Esophagus (tissue), 2 donors: ENCODE measurements around the gene PCBP3. TPM values are rescaled to one million over a fixed set of nuclear protein-coding genes. Genes with fewer than 3 reads are reported as not detected.

Experiments
- H3K27ac ChIP-seq, 2 donors: one replicate each; pipeline ENCODE4 v1.5.1; 2013; ENCODE audit warnings: low read depth in 2 of 2, mild to moderate bottlenecking in 2 of 2, inconsistent platforms in 1 of 2, low read length in 1 of 2, moderate library complexity in 1 of 2
- H3K27me3 ChIP-seq, 2 donors: one replicate each; pipeline ENCODE4 v1.6.1; 2013; ENCODE audit warnings: low read length in 2 of 2, control low read depth in 1 of 2, mild to moderate bottlenecking in 1 of 2; ENCODE audit not compliant: insufficient read depth in 2 of 2, control insufficient read depth in 1 of 2
- H3K36me3 ChIP-seq, 2 donors: one replicate each; pipeline ENCODE4 v1.6.1; 2013; ENCODE audit warnings: low read length in 1 of 2; ENCODE audit not compliant: control insufficient read depth in 2 of 2, insufficient read depth in 2 of 2
- H3K4me1 ChIP-seq, 2 donors: one replicate each; pipeline ENCODE4 v1.6.1; 2013; ENCODE audit warnings: low read length in 1 of 2; ENCODE audit not compliant: control insufficient read depth in 2 of 2, insufficient read depth in 2 of 2
- H3K4me3 ChIP-seq, 2 donors: one replicate each; pipeline ENCODE4 v1.5.1; 2013; ENCODE audit warnings: low read length in 2 of 2, mild to moderate bottlenecking in 2 of 2, low read depth in 1 of 2, moderate library complexity in 1 of 2
- H3K9me3 ChIP-seq, 2 donors: one replicate each; pipeline ENCODE4 v1.6.1; 2013; ENCODE audit warnings: mild to moderate bottlenecking in 2 of 2, low read depth in 1 of 2, low read length in 1 of 2, moderate library complexity in 1 of 2; ENCODE audit not compliant: control insufficient read depth in 2 of 2, insufficient read depth in 1 of 2
- WGBS, 2 donors: extraction: QIAGEN DNeasy Blood & Tissue Kit; methylation state at CpG; one replicate each; pipeline ENCODE4 v1.1.7; 2013; 5-methylcytosine and 5-hydroxymethylcytosine counted together
- polyA plus RNA-seq, 2 donors: library from polyadenylated mRNA; stranded (reverse); fragments of 200-250 nt; gene quantifications; one replicate each; pipeline ENCODE4 v1.2.3, GENCODE V29; 2013
- donor health status: healthy with polysubstance abuse.
- donor health status: Bipolar disorder and iron deficiency.

The PCBP3 gene
- polyA plus RNA-seq, 2 donors, result 0.24 to 0.67 TPM

- peaks cover 0 to 4% of the 10 kb centered on the region in 2 donors for H3K9me3 ChIP-seq
- no peak overlapping the region for H3K4me3 ChIP-seq
- 81 to 85% methylated on average over 34 of the region's 34 CpGs for WGBS, 2 donors
- no peaks in the 10 kb centered on the region for H3K4me1 ChIP-seq
- H3K27ac ChIP-seq, result no peak overlapping the region
- no peaks in the 10 kb centered on the region for H3K27me3 ChIP-seq
- no peaks in the 10 kb centered on the region for H3K36me3 ChIP-seq
Measured at GRCh38 chr21:45927851-45928850, 284.6 kb downstream of the PCBP3 start.

DNA sequence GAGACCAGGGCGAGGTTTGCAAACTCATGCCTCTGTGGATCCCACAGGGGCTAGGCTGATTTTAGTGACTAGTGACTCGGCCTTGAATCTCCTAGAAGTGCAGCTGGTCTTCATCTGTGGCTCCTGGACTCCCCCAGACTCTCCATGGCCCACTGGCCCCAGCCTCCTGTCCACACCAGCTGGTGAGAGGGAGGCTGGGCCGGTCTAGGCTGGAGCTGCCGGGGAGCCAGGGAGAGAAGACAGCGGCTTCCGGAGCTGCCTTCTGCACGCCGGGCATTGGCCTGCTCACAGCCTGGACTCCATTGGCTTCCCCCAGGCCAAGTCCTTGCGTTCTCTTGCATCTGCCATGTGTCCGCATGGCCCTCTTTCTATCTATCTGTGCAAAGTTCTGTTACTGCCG is 285.9 kb downstream of the PCBP3 start:
- WGBS, 2 donors, result 84 to 90% methylated on average over 9 to 11 of the region's 11 CpGs
- H3K36me3 ChIP-seq, result no peaks in the 10 kb centered on the region
- peaks cover under 1 to 2% of the 10 kb centered on the region in 2 donors for H3K9me3 ChIP-seq
- no peaks in the 10 kb centered on the region for H3K4me1 ChIP-seq
- H3K27ac ChIP-seq, result no peak overlapping the region
- H3K27me3 ChIP-seq, result no peaks in the 10 kb centered on the region
- H3K4me3 ChIP-seq, result no peak overlapping the region

DNA sequence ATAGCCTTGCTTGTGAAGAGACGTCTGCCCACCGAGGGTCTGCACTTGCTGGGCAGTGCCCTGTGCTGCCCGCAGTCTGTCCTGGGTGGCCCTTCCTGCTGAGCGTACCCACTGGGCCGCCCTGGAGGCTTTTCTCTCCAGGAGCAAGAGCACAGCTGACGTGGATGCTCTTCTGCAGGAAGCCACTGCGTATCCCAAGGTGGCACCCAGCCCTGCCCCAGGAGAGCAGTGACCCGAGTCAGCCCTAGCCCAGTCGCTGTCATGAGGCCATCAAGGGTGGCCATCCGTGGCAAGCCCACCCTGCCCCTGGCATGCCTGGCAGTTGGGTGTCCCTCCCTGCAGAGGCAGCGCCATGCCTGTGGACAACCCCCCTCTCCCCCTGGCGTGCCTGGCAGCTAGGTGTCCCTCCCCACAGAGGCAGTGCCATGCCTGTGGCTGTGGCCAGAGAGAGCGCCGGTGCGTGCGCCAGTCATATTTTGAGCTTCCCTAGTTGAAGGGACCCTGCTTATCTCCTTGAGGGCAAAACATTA is 286.8 kb downstream of the PCBP3 start:
- Histone ChIP-seq H3K4me1 (no peaks in the 10 kb centered on the region), H3K27me3 (no peaks in the 10 kb centered on the region), H3K4me3 (no peak overlapping the region), H3K9me3 (peaks cover 4 to 6% of the 10 kb centered on the region in 2 donors), H3K27ac (no peak overlapping the region), H3K36me3 (no peaks in the 10 kb centered on the region)
- 93% methylated on average over 16 of the region's 16 CpGs for WGBS, 2 donors

DNA sequence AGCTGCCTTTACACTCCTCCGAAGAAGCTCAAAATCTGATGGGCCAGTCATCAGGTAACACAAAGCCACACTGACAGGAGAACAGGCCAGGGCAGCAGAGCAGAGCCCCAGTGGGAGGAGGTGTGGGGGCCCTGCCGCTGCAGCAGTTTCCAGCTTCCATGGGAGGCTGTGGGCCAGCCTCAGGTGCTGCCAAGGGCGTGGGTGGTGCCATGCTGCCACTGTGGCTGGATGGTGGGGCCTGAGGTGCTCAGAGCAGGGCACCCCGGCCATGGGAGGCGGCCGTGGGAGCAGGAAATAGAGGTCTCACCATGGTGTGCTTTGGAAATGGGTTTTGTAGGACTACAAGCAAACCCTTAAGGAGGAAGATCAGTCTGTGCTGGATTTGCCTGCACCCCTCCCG is 287.3 kb downstream of the PCBP3 start:
- no peaks in the 10 kb centered on the region for H3K4me1 ChIP-seq
- no peaks in the 10 kb centered on the region for H3K36me3 ChIP-seq
- no peaks in the 10 kb centered on the region for H3K27me3 ChIP-seq
- 77 to 79% methylated on average over 7 of the region's 7 CpGs for WGBS, 2 donors
- no peak overlapping the region for H3K27ac ChIP-seq
- peaks cover 4 to 6% of the 10 kb centered on the region in 2 donors for H3K9me3 ChIP-seq
- no peak overlapping the region for H3K4me3 ChIP-seq

DNA sequence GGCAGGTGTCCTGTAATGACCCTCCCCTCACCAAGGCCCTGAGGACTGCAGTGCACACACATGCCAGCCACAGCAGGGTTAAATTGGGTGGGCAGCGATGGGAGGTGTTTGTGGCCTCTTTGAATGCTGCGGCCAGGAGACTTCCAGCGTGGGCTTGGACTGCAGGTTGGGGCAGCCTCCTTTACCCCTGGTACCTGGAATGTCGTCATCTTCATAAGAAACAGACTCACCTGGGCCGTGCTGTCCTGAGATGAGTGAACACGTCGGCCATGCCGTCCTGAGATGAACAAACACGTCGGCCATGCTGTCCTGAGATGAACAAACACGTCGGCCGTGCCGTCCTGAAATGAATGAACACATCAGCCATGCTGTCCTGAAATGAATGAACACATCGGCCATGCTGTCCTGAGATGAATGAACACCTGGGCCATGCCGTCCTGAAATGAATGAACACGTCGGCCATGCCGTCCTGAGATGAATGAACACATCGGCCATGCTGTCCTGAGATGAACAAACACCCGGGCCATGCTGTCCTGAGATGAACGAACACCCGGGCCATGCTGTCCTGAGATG is 288.0 kb downstream of the PCBP3 start:
- Histone ChIP-seq H3K9me3 (peaks cover 4 to 9% of the 10 kb centered on the region in 2 donors), H3K4me1 (no peaks in the 10 kb centered on the region), H3K27me3 (no peaks in the 10 kb centered on the region), H3K36me3 (no peaks in the 10 kb centered on the region), H3K4me3 (no peak overlapping the region), H3K27ac (no peak overlapping the region)
- 78 to 80% methylated on average over 23 of the region's 23 CpGs for WGBS, 2 donors

DNA sequence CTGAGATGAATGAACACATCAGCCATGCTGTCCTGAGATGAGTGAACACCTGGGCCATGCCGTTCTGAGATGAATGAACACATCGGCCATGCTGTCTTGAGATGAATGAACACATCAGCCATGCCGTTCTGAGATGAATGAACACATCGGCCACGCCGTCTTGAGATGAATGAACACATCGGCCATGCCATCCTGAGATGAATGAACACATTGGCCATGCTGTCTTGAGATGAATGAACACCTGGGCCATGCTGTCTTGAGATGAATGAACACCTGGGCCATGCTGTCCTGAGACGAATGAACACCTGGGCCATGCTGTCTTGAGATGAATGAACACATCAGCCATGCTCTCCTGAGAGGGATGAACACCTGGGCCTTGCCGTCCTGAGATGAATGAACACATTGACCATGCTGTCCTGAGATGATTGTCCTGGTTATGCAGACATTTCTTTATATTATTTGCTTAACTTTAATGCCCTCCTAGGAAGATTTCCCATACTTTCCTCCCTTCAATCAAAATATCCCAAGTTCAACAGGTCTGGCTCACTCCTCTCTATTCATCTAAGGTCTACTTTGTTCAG is 289.5 kb downstream of the PCBP3 start:
- Histone ChIP-seq H3K9me3 (peaks cover 4 to 14% of the 10 kb centered on the region in 2 donors), H3K4me1 (no peaks in the 10 kb centered on the region), H3K27me3 (no peaks in the 10 kb centered on the region), H3K4me3 (no peak overlapping the region), H3K27ac (no peak overlapping the region), H3K36me3 (no peaks in the 10 kb centered on the region)
- WGBS, 2 donors, result 51 to 59% methylated on average over 9 of the region's 9 CpGs

- 70 to 73% methylated on average over 6 of the region's 6 CpGs for WGBS, 2 donors
- H3K27me3 ChIP-seq, result no peaks in the 10 kb centered on the region
- no peak overlapping the region for H3K27ac ChIP-seq
- H3K4me3 ChIP-seq, result no peak overlapping the region
- peaks cover 4 to 14% of the 10 kb centered on the region in 2 donors for H3K9me3 ChIP-seq
- no peaks in the 10 kb centered on the region for H3K36me3 ChIP-seq
- no peaks in the 10 kb centered on the region for H3K4me1 ChIP-seq
Measured at GRCh38 chr21:45934085-45934484, 290.6 kb downstream of the PCBP3 start.

- Histone ChIP-seq H3K4me1 (no peaks in the 10 kb centered on the region), H3K36me3 (no peaks in the 10 kb centered on the region), H3K4me3 (no peak overlapping the region), H3K27ac (no peak overlapping the region), H3K9me3 (peaks cover 4 to 14% of the 10 kb centered on the region in 2 donors), H3K27me3 (no peaks in the 10 kb centered on the region)
- WGBS, 2 donors, result 71 to 77% methylated on average over 3 of the region's 3 CpGs
Measured at GRCh38 chr21:45934554-45934953, 291.0 kb downstream of the PCBP3 start.

- no peaks in the 10 kb centered on the region for H3K36me3 ChIP-seq
Measured at GRCh38 chr21:45935628-45936027, 292.1 kb downstream of the PCBP3 start.

More at GRCh38 chr21:45935628-45936027, 292.1 kb downstream of the PCBP3 start:
- H3K4me3 ChIP-seq, result no peak overlapping the region
- no peak overlapping the region for H3K27ac ChIP-seq
- no peaks in the 10 kb centered on the region for H3K4me1 ChIP-seq
- H3K27me3 ChIP-seq, result no peaks in the 10 kb centered on the region
- WGBS, 2 donors, result 76 to 80% methylated on average over 3 of the region's 3 CpGs
- peaks cover 4 to 14% of the 10 kb centered on the region in 2 donors for H3K9me3 ChIP-seq
